ENCODE results near the gene ABCD4. TPM values are rescaled to one million over a fixed set of nuclear protein-coding genes. Genes with fewer than 3 reads are reported as not detected.
A peak's percentile ranks its signal among the peaks of the same experiment; 100 is the strongest.

Gene ABCD4
- total and polyA plus RNA-seq, 10 donors = 37.2 to 99.4 (median 68.8) TPM

GRCh38 chr14:74261288-74261687 is 41.4 kb downstream of the ABCD4 start:
- H3K36me3 ChIP-seq = no peaks in the 10 kb centered on the region
- peaks cover 0 to 31% (median 15%) of the 10 kb centered on the region in 7 donors for H3K27me3 ChIP-seq (replicated peaks in 1 of 7)
- 76 to 90% (median 84%) methylated on average over 4 of the region's 4 CpGs for WGBS, 5 donors
- TF ChIP-seq POLR2AphosphoS5 (IDR thresholded peaks at IDR 0.05) (no peak), CTCF (IDR thresholded peaks at IDR 0.05 in 8 of 11, conservative IDR thresholded peaks at IDR 0.05 in 3 of 11) (no peak), POLR2A (IDR thresholded peaks at IDR 0.05) (no peak)
- no peaks in the 10 kb centered on the region for H3K9me3 ChIP-seq
- no peak overlapping the region for H3K27ac ChIP-seq
- intact Hi-C loops (cut with DNase I; ENCODE audit: low total_unique reads) = no loop called here
- no peak for DNase-seq
- H3K4me3 ChIP-seq = no peak overlapping the region
- H3K4me1 ChIP-seq = peaks cover 5 to 23% (median 17%) of the 10 kb centered on the region in 6 donors

- Histone ChIP-seq H3K36me3 (no peaks in the 10 kb centered on the region), H3K27me3 (replicated peaks in 1 of 7) (peaks cover 0 to 35% (median 15%) of the 10 kb centered on the region in 7 donors), H3K27ac (no peak overlapping the region), H3K4me3 (no peak overlapping the region), H3K4me1 (peaks cover 5 to 23% (median 17%) of the 10 kb centered on the region in 6 donors), H3K9me3 (no peaks in the 10 kb centered on the region)
- TF ChIP-seq POLR2A (IDR thresholded peaks at IDR 0.05) (no peak), CTCF (IDR thresholded peaks at IDR 0.05 in 8 of 11, conservative IDR thresholded peaks at IDR 0.05 in 3 of 11) (no peak), POLR2AphosphoS5 (IDR thresholded peaks at IDR 0.05) (no peak)
- WGBS, 5 donors = 91 to 96% (median 93%) methylated on average over 28 to 29 of the region's 29 CpGs
- intact Hi-C loops (cut with DNase I; ENCODE audit: low total_unique reads) = no loop called here
- DNase-seq = no peak
Observed at GRCh38 chr14:74260525-74261233, 42.1 kb downstream of the ABCD4 start.

GRCh38 chr14:74259513-74259912 is 43.2 kb downstream of the ABCD4 start:
- intact Hi-C loops (cut with DNase I; ENCODE audit: low total_unique reads) = no loop called here
- Histone ChIP-seq H3K27me3 (replicated peaks in 1 of 7) (peaks cover 0 to 36% (median 15%) of the 10 kb centered on the region in 7 donors), H3K9me3 (no peaks in the 10 kb centered on the region), H3K27ac (no peak overlapping the region), H3K36me3 (no peaks in the 10 kb centered on the region), H3K4me1 (peaks cover 5 to 23% (median 17%) of the 10 kb centered on the region in 6 donors), H3K4me3 (no peak overlapping the region)
- TF ChIP-seq CTCF (IDR thresholded peaks at IDR 0.05 in 8 of 11, conservative IDR thresholded peaks at IDR 0.05 in 3 of 11) (no peak), POLR2A (IDR thresholded peaks at IDR 0.05) (no peak)
- DNase-seq = no peak
- WGBS, 5 donors = 94 to 98% (median 96%) methylated on average over 9 to 12 of the region's 12 CpGs

GRCh38 chr14:74258764-74259035 is 44.0 kb downstream of the ABCD4 start:
- TF ChIP-seq POLR2AphosphoS5 (IDR thresholded peaks at IDR 0.05) (no peak), CTCF (IDR thresholded peaks at IDR 0.05 in 8 of 11, conservative IDR thresholded peaks at IDR 0.05 in 3 of 11) (no peak), POLR2A (IDR thresholded peaks at IDR 0.05) (no peak)
- no peak for DNase-seq
- no peaks in the 10 kb centered on the region for H3K36me3 ChIP-seq
- H3K4me3 ChIP-seq = peak overlapping the region in 4 of 8 donors; percentile 47 to 71 (median 64)
- peaks cover 0 to 44% (median 15%) of the 10 kb centered on the region in 7 donors for H3K27me3 ChIP-seq (replicated peaks in 1 of 7)
- no peaks in the 10 kb centered on the region for H3K9me3 ChIP-seq
- peaks cover 5 to 23% (median 17%) of the 10 kb centered on the region in 6 donors for H3K4me1 ChIP-seq
- WGBS, 5 donors = 67 to 83% (median 76%) methylated on average over 3 of the region's 3 CpGs
- intact Hi-C loops (cut with DNase I; ENCODE audit: low total_unique reads) = no loop called here
- no peak overlapping the region for H3K27ac ChIP-seq
